Measurements from ENCODE around the gene PRODH2. TPM values are rescaled to one million over a fixed set of nuclear protein-coding genes. Genes with fewer than 3 reads are reported as not detected.

PRODH2 gene
- total and polyA plus RNA-seq, 4 donors = 56.4 to 156 (median 114) TPM

- DNase-seq (ENCODE audit: low spot score) = no peak
- H3K4me3 ChIP-seq (ENCODE audit: low read depth in 1 of 3, low read length in 3 of 3) = no peak overlapping the region
- no peaks in the 10 kb centered on the region for H3K27me3 ChIP-seq (ENCODE audit: control insufficient read depth in 4 of 4, insufficient read depth in 4 of 4, low read length in 3 of 4)
- TF ChIP-seq HNF4G (IDR thresholded peaks at IDR 0.05) = no peak
- no peak overlapping the region for H3K9ac ChIP-seq (ENCODE audit: low read depth in 1 of 2, low read length in 2 of 2)
- 92% methylated on average over 19 of the region's 19 CpGs for WGBS
- no peaks in the 10 kb centered on the region for H3K9me3 ChIP-seq (ENCODE audit: control insufficient read depth in 4 of 4, low read length in 3 of 4)
- H3K36me3 ChIP-seq (ENCODE audit: control insufficient read depth in 4 of 4, insufficient read depth in 3 of 4, low read depth in 1 of 4, low read length in 3 of 4) = no peaks in the 10 kb centered on the region
- H3K27ac ChIP-seq (ENCODE audit: low read depth in 1 of 2, low read length in 2 of 2) = no peak overlapping the region
- H3K4me1 ChIP-seq (ENCODE audit: control insufficient read depth in 4 of 4, insufficient read depth in 4 of 4, low read length in 3 of 4) = no peaks in the 10 kb centered on the region
Observed at GRCh38 chr19:35789978-35790944, 22.4 kb downstream of the PRODH2 start.

GRCh38 chr19:35789195-35789977 lies 23.3 kb downstream of the PRODH2 start:
- no peak for DNase-seq (ENCODE audit: low spot score)
- Histone ChIP-seq H3K4me1 (ENCODE audit: control insufficient read depth in 4 of 4, insufficient read depth in 4 of 4, low read length in 3 of 4) (no peaks in the 10 kb centered on the region), H3K27ac (ENCODE audit: low read depth in 1 of 2, low read length in 2 of 2) (no peak overlapping the region), H3K27me3 (ENCODE audit: control insufficient read depth in 4 of 4, insufficient read depth in 4 of 4, low read length in 3 of 4) (no peaks in the 10 kb centered on the region), H3K9me3 (ENCODE audit: control insufficient read depth in 4 of 4, low read length in 3 of 4) (no peaks in the 10 kb centered on the region), H3K36me3 (ENCODE audit: control insufficient read depth in 4 of 4, insufficient read depth in 3 of 4, low read depth in 1 of 4, low read length in 3 of 4) (no peaks in the 10 kb centered on the region), H3K9ac (ENCODE audit: low read depth in 1 of 2, low read length in 2 of 2) (no peak overlapping the region), H3K4me3 (ENCODE audit: low read depth in 1 of 3, low read length in 3 of 3) (no peak overlapping the region)
- TF ChIP-seq TAF1 (conservative IDR thresholded peaks at IDR 0.05) (no peak), HNF4A (conservative IDR thresholded peaks at IDR 0.05) (no peak), JUND (IDR thresholded peaks at IDR 0.05) (no peak), MAX (IDR thresholded peaks at IDR 0.05) (no peak), ZBTB33 (IDR thresholded peaks at IDR 0.05) (no peak), GABPA (IDR thresholded peaks at IDR 0.05 in 1 of 2, conservative IDR thresholded peaks at IDR 0.05 in 1 of 2) (no peak), EGR1 (IDR thresholded peaks at IDR 0.05; ENCODE audit: low read depth in 2 of 2) (no peak), FOXA2 (IDR thresholded peaks at IDR 0.05) (no peak), CTCF (IDR thresholded peaks at IDR 0.05; ENCODE audit: low read depth, low read length, missing input control) (no peak), RXRA (IDR thresholded peaks at IDR 0.05) (no peak), REST (IDR thresholded peaks at IDR 0.05) (no peak)
- WGBS = 93% methylated on average over 11 of the region's 11 CpGs
